Measurements from ENCODE around the gene FLYWCH2.

- TF ChIP-seq EZH2 (IDR thresholded peaks at IDR 0.05) (no peak), POLR2AphosphoS5 (IDR thresholded peaks at IDR 0.05; ENCODE audit: borderline replicate concordance, low read depth, low read length) (no peak), FOXP2 (optimal IDR thresholded peaks at IDR 0.05; ENCODE audit: control extremely low read depth, extremely low read length, insufficient read depth) (no peak)
Observed at GRCh38 chr16:2900526-2901075, 17.6 kb downstream of the FLYWCH2 start.

Data from SK-N-MC (cell line).